Endodermal cell (in vitro differentiated cells): ENCODE data around the gene CACNA2D1. TPM values are rescaled to one million over a fixed set of nuclear protein-coding genes. Genes with fewer than 3 reads are reported as not detected.

Experiments
- DNase-seq: peaks from one replicate; pipeline ENCODE4 v3.0.0-alpha.2; 2017
- H3K27ac ChIP-seq: 2 replicates; pipeline ENCODE4 v1.5.1; 2013; ENCODE audit warnings: mild to moderate bottlenecking, low read depth, low read length, moderate library complexity
- H3K27me3 ChIP-seq: 2 replicates; pipeline ENCODE4 v1.6.1; 2013; ENCODE audit warnings: mild to moderate bottlenecking, low read length, moderate library complexity; ENCODE audit not compliant: insufficient read depth, control insufficient read depth, poor library complexity, severe bottlenecking
- H3K36me3 ChIP-seq: 2 replicates; pipeline ENCODE4 v1.7.0; 2013; ENCODE audit warnings: mild to moderate bottlenecking, low read length, moderate library complexity; ENCODE audit not compliant: control insufficient read depth, insufficient read depth
- H3K4me1 ChIP-seq: one replicate; pipeline ENCODE4 v1.7.0; 2013; ENCODE audit warnings: low read length; ENCODE audit not compliant: control insufficient read depth, insufficient read depth
- H3K4me3 ChIP-seq: 2 replicates; pipeline ENCODE4 v1.5.1; 2013; ENCODE audit warnings: mild to moderate bottlenecking, low read length, moderate library complexity
- H3K9ac ChIP-seq: 2 replicates; pipeline ENCODE4 v1.6.1; 2013; ENCODE audit warnings: mild to moderate bottlenecking, low read length, moderate library complexity; ENCODE audit not compliant: poor library complexity, severe bottlenecking; ENCODE audit errors: extremely low read depth
- H3K9me3 ChIP-seq: 2 replicates; pipeline ENCODE4 v1.6.1; 2013; ENCODE audit warnings: mild to moderate bottlenecking, low read length, moderate library complexity; ENCODE audit not compliant: control insufficient read depth
- H3K27ac Mint-ChIP-seq: 2 replicates; pipeline ENCODE4 v1.8.0; 2020; ENCODE audit warnings: mixed read lengths
- H3K27me3 Mint-ChIP-seq: 2 replicates; pipeline ENCODE4 v1.8.0; 2021; ENCODE audit warnings: mild to moderate bottlenecking, mixed read lengths; ENCODE audit not compliant: insufficient read depth
- H3K36me3 Mint-ChIP-seq: 2 replicates; pipeline ENCODE4 v1.8.0; 2020; ENCODE audit warnings: low read depth, mixed read lengths
- H3K4me1 Mint-ChIP-seq: 2 replicates; pipeline ENCODE4 v1.8.0; 2020; ENCODE audit warnings: mixed read lengths
- H3K4me3 Mint-ChIP-seq: 2 replicates; pipeline ENCODE4 v1.8.0; 2020; ENCODE audit warnings: mild to moderate bottlenecking, moderate library complexity, mixed read lengths
- H3K9me3 Mint-ChIP-seq: 2 replicates; pipeline ENCODE4 v1.8.0; 2020; ENCODE audit warnings: mild to moderate bottlenecking, mixed read lengths
- WGBS, 2 experiments: methylation state at CpG; one replicate each; pipeline versions ENCODE4 v1.1.5 to v1.1.7; 2013; ENCODE audit warnings: missing lambda C conversion rate in 2 of 2, mixed read lengths in 1 of 2; ENCODE audit not compliant: insufficient coverage in 1 of 2, insufficient read length in 1 of 2; 5-methylcytosine and 5-hydroxymethylcytosine counted together
- total RNA-seq, 2 donors: library from RNA; stranded (reverse); fragmentation: NEBNext Ultra II Directional in 1 of 2; extraction: Animal tissue kit (Norgen Biotek cat#: 25700) in 1 of 2; gene quantifications; 2 replicates in 1 of 2; 3 replicates in 1 of 2; pipeline ENCODE4 v1.2.1, GENCODE V29; 2021
- TF ChIP-seq, protein P1 (sequence below): fragments of 200-600 bp; sonication (generic); conservative IDR thresholded peaks from 2 replicates; pipeline ENCODE4 v1.5.0; 2021; ENCODE audit warnings: antibody characterized with exemption, mild to moderate bottlenecking

Gene CACNA2D1
- total RNA-seq, 2 donors from 2014 or later = 16.9 to 26.8 TPM

DNA sequence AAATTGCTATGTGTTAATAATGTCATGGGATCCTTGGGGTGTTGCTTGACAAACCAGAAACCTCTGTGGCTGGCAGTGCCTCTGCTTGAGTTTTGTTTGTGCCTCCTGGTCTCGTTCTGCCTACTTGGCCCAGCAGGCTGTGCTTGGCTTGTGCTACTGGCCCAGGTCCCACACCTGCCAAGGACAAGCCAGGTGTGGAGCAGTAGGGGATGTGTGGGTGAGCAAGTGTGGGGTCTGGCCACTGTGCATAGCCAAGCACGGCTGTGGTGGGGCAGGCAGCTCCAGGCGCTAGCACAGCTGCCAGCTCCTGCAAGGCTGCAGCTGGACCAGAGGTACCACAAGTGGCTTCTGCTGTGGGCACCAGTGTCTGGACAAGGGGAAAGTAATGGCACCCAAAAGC lies 524.1 kb downstream of the CACNA2D1 start:
- H3K36me3 Mint-ChIP-seq = no peaks in the 10 kb centered on the region
- no peak overlapping the region for H3K27ac Mint-ChIP-seq
- H3K9ac ChIP-seq = no peak overlapping the region
- no peak overlapping the region for H3K4me3 ChIP-seq
- DNase-seq = no peak
- no peaks in the 10 kb centered on the region for H3K27me3 Mint-ChIP-seq
- no peaks in the 10 kb centered on the region for H3K4me1 Mint-ChIP-seq
- H3K9me3 Mint-ChIP-seq = no peaks in the 10 kb centered on the region
- no peak overlapping the region for H3K4me3 Mint-ChIP-seq
- no peaks in the 10 kb centered on the region for H3K27me3 ChIP-seq
- TF ChIP-seq, protein P1, sequence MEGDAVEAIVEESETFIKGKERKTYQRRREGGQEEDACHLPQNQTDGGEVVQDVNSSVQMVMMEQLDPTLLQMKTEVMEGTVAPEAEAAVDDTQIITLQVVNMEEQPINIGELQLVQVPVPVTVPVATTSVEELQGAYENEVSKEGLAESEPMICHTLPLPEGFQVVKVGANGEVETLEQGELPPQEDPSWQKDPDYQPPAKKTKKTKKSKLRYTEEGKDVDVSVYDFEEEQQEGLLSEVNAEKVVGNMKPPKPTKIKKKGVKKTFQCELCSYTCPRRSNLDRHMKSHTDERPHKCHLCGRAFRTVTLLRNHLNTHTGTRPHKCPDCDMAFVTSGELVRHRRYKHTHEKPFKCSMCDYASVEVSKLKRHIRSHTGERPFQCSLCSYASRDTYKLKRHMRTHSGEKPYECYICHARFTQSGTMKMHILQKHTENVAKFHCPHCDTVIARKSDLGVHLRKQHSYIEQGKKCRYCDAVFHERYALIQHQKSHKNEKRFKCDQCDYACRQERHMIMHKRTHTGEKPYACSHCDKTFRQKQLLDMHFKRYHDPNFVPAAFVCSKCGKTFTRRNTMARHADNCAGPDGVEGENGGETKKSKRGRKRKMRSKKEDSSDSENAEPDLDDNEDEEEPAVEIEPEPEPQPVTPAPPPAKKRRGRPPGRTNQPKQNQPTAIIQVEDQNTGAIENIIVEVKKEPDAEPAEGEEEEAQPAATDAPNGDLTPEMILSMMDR = no peak
- WGBS, 2 experiments = 87 to 100% methylated on average over 1 to 3 of the region's 3 CpGs
- no peaks in the 10 kb centered on the region for H3K4me1 ChIP-seq
- no peaks in the 10 kb centered on the region for H3K36me3 ChIP-seq
- H3K27ac ChIP-seq = no peak overlapping the region
- peaks cover under 1% of the 10 kb centered on the region for H3K9me3 ChIP-seq

DNA sequence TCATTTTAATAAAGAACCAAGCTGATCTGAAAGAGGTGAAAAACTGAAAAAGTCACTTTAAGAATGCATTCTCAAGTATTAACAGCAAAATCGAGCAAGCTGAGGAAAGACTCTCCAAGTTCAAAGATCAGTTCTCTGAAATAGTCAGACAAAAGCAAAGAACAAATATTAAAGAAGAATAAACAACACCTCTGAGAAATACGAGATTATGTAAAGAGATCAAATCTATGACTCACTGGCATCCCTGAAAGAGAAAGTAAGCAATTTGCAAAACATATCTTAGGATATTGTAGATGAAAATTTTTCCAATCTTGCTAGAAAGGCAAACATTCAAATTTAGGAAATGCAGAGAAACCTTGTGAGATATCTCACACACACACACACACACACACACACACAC lies 535.4 kb downstream of the CACNA2D1 start:
- no peak for DNase-seq
- H3K9ac ChIP-seq = no peak overlapping the region
- Mint-ChIP-seq H3K9me3 (peaks cover 11% of the 10 kb centered on the region), H3K4me3 (no peak overlapping the region), H3K27me3 (no peaks in the 10 kb centered on the region), H3K27ac (no peak overlapping the region), H3K4me1 (peaks cover 4% of the 10 kb centered on the region), H3K36me3 (no peaks in the 10 kb centered on the region)
- peaks cover 19% of the 10 kb centered on the region for H3K9me3 ChIP-seq
- no peak overlapping the region for H3K4me3 ChIP-seq
- H3K4me1 ChIP-seq = no peaks in the 10 kb centered on the region
- TF ChIP-seq, protein P1 = no peak
- no peak overlapping the region for H3K27ac ChIP-seq
- H3K36me3 ChIP-seq = no peaks in the 10 kb centered on the region
- no peaks in the 10 kb centered on the region for H3K27me3 ChIP-seq
- WGBS, 2 experiments = 92% methylated on average over 2 of the region's 2 CpGs; no CpG with 5 or more reads in 1 of the 2 experiments

DNA sequence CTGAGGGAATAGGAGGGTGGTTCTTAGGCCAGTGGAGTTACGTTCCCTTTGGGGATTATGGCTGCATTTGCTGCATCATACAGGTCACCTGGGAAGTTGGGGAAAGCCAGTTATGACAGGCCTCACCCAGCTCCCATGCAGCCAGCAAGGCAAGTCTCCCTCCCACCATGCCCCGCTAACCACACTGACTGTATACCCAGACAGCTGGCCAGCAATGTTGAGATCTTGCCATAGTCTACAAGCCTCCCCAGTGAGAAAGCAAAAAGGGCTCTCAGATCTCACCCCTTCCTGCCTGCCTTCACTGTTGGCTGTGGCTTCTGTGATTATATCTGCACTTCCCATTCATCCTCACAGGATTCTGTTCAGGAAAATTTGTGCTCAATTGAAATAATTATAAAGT lies 540.5 kb downstream of the CACNA2D1 start:
- Histone ChIP-seq H3K27ac (no peak overlapping the region), H3K4me1 (no peaks in the 10 kb centered on the region)
- WGBS, 2 experiments = 97 to 100% methylated on average over 1 to 2 of the region's 2 CpGs

More for the DNA sequence above, 540.5 kb downstream of the CACNA2D1 start:
- Mint-ChIP-seq H3K4me3 (no peak overlapping the region), H3K36me3 (peaks cover 4% of the 10 kb centered on the region), H3K9me3 (peaks cover 43% of the 10 kb centered on the region), H3K27me3 (no peaks in the 10 kb centered on the region), H3K4me1 (peaks cover 4% of the 10 kb centered on the region), H3K27ac (no peak overlapping the region)
- DNase-seq = no peak
- H3K27me3 ChIP-seq = no peaks in the 10 kb centered on the region
- H3K9me3 ChIP-seq = peaks cover 52% of the 10 kb centered on the region
- TF ChIP-seq, protein P1 = no peak
- H3K36me3 ChIP-seq = no peaks in the 10 kb centered on the region
- H3K4me3 ChIP-seq = no peak overlapping the region
- no peak overlapping the region for H3K9ac ChIP-seq
